ENCODE results near the gene MAP3K14.

Gene MAP3K14

GRCh38 chr17:45336390-45337182 is 19.8 kb upstream of the MAP3K14 start:
- Histone ChIP-seq H3K9ac (no peak overlapping the region), H3K36me3 (ENCODE audit: insufficient read depth) (no peaks in the 10 kb centered on the region), H3K4me2 (no peak overlapping the region), H4K20me1 (ENCODE audit: insufficient read depth) (no peaks in the 10 kb centered on the region), H3K4me1 (ENCODE audit: low read depth, poor library complexity, severe bottlenecking) (no peaks in the 10 kb centered on the region), H3K79me2 (ENCODE audit: insufficient read depth, low read depth) (no peaks in the 10 kb centered on the region), H3K27me3 (ENCODE audit: insufficient read depth, low read depth) (no peaks in the 10 kb centered on the region), H3K27ac (no peak overlapping the region), H3K4me3 (IDR thresholded peaks at IDR 0.05; ENCODE audit: insufficient read depth, low read depth, low read length) (no peak overlapping the region), H2AFZ (ENCODE audit: low read depth) (no peak overlapping the region)
- TF ChIP-seq CTCF (conservative IDR thresholded peaks at IDR 0.05; ENCODE audit: low read depth, low read length) = no peak

GRCh38 chr17:45335721-45336120 is 18.9 kb upstream of the MAP3K14 start:
- no peaks in the 10 kb centered on the region for H3K4me1 ChIP-seq (ENCODE audit: low read depth, poor library complexity, severe bottlenecking)
- H3K27ac ChIP-seq = no peak overlapping the region
- H3K79me2 ChIP-seq (ENCODE audit: insufficient read depth, low read depth) = no peaks in the 10 kb centered on the region
- H3K36me3 ChIP-seq (ENCODE audit: insufficient read depth) = no peaks in the 10 kb centered on the region
- H4K20me1 ChIP-seq (ENCODE audit: insufficient read depth) = no peaks in the 10 kb centered on the region
- no peak for TF ChIP-seq CTCF (conservative IDR thresholded peaks at IDR 0.05; ENCODE audit: low read depth, low read length)
- H3K9ac ChIP-seq = no peak overlapping the region
- H3K4me2 ChIP-seq = no peak overlapping the region
- no peak overlapping the region for H2AFZ ChIP-seq (ENCODE audit: low read depth)
- no peak overlapping the region for H3K4me3 ChIP-seq (IDR thresholded peaks at IDR 0.05; ENCODE audit: insufficient read depth, low read depth, low read length)
- no peaks in the 10 kb centered on the region for H3K27me3 ChIP-seq (ENCODE audit: insufficient read depth, low read depth)

GRCh38 chr17:45334701-45335677 is 18.2 kb upstream of the MAP3K14 start:
- Histone ChIP-seq H2AFZ (ENCODE audit: low read depth) (no peak overlapping the region), H4K20me1 (ENCODE audit: insufficient read depth) (no peaks in the 10 kb centered on the region), H3K4me2 (no peak overlapping the region), H3K4me1 (ENCODE audit: low read depth, poor library complexity, severe bottlenecking) (no peaks in the 10 kb centered on the region), H3K36me3 (ENCODE audit: insufficient read depth) (no peaks in the 10 kb centered on the region), H3K27ac (no peak overlapping the region), H3K79me2 (ENCODE audit: insufficient read depth, low read depth) (no peaks in the 10 kb centered on the region), H3K9ac (no peak overlapping the region), H3K4me3 (IDR thresholded peaks at IDR 0.05; ENCODE audit: insufficient read depth, low read depth, low read length) (no peak overlapping the region), H3K27me3 (ENCODE audit: insufficient read depth, low read depth) (no peaks in the 10 kb centered on the region)
- no peak for TF ChIP-seq CTCF (conservative IDR thresholded peaks at IDR 0.05; ENCODE audit: low read depth, low read length)

GRCh38 chr17:45334231-45334630 is 17.4 kb upstream of the MAP3K14 start:
- no peaks in the 10 kb centered on the region for H3K36me3 ChIP-seq (ENCODE audit: insufficient read depth)
- H4K20me1 ChIP-seq (ENCODE audit: insufficient read depth) = no peaks in the 10 kb centered on the region
- TF ChIP-seq CTCF (conservative IDR thresholded peaks at IDR 0.05; ENCODE audit: low read depth, low read length) = no peak
- no peaks in the 10 kb centered on the region for H3K27me3 ChIP-seq (ENCODE audit: insufficient read depth, low read depth)
- H3K9ac ChIP-seq = no peak overlapping the region
- no peaks in the 10 kb centered on the region for H3K79me2 ChIP-seq (ENCODE audit: insufficient read depth, low read depth)
- no peak overlapping the region for H3K27ac ChIP-seq
- H2AFZ ChIP-seq (ENCODE audit: low read depth) = no peak overlapping the region
- no peak overlapping the region for H3K4me2 ChIP-seq
- peaks cover 7% of the 10 kb centered on the region for H3K4me1 ChIP-seq (ENCODE audit: low read depth, poor library complexity, severe bottlenecking)
- no peak overlapping the region for H3K4me3 ChIP-seq (IDR thresholded peaks at IDR 0.05; ENCODE audit: insufficient read depth, low read depth, low read length)
